ENCODE results near the gene DSCAML1. TPM values are rescaled to one million over a fixed set of nuclear protein-coding genes. Genes with fewer than 3 reads are reported as not detected.

Gene DSCAML1
- total and polyA plus RNA-seq, 10 of the 15 experiments (the other 5 are each of a cell fraction or from before 2014, with no cell fraction given): 0.03 to 0.18 (median 0.06) TPM; not detected in 1

DNA sequence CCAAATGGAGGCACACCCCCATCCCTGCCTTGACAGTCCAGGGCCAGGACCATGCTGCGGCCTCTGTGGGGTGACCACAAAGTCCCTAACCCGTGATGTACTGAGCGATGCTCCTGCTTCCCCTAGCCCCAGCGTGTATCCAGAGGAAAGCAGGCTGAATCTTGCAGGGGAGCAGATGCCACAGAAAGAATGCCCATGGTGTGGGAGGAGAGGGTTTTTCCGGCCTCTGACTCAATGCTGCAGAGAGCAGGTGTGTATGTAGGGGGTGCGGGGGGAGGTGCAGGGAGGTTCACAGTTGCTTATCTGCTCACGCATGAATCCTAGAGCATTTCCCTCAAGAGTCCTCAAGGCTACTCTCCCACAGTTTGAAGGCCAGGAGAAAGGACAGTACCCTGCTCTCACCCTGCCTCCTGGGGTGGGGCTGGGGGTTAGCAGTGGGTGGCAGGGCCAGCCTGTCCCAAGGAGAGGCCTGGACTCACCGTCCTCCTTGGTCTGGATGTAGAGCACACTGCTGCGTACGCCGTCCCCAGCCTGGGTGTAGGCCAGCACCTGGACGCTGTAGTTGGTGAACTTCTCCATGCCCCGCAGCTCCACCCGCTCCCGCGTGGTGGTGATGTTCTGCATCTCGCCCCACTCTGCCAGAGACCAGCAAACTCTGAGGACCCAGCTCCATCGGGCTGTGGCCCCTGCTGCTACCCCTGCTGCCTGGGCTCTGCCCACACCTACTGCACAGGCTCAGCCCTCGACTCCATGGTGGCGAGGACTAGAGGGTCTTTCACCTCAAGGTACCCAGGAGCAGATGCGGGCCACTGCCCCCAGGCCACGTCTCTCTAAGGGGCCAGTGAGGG lies 338.5 kb downstream of the DSCAML1 start (continued):
- TF ChIP-seq, protein P1, sequence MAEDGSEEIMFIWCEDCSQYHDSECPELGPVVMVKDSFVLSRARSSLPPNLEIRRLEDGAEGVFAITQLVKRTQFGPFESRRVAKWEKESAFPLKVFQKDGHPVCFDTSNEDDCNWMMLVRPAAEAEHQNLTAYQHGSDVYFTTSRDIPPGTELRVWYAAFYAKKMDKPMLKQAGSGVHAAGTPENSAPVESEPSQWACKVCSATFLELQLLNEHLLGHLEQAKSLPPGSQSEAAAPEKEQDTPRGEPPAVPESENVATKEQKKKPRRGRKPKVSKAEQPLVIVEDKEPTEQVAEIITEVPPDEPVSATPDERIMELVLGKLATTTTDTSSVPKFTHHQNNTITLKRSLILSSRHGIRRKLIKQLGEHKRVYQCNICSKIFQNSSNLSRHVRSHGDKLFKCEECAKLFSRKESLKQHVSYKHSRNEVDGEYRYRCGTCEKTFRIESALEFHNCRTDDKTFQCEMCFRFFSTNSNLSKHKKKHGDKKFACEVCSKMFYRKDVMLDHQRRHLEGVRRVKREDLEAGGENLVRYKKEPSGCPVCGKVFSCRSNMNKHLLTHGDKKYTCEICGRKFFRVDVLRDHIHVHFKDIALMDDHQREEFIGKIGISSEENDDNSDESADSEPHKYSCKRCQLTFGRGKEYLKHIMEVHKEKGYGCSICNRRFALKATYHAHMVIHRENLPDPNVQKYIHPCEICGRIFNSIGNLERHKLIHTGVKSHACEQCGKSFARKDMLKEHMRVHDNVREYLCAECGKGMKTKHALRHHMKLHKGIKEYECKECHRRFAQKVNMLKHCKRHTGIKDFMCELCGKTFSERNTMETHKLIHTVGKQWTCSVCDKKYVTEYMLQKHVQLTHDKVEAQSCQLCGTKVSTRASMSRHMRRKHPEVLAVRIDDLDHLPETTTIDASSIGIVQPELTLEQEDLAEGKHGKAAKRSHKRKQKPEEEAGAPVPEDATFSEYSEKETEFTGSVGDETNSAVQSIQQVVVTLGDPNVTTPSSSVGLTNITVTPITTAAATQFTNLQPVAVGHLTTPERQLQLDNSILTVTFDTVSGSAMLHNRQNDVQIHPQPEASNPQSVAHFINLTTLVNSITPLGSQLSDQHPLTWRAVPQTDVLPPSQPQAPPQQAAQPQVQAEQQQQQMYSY (CRISPR knock-in tag; IDR thresholded peaks at IDR 0.05): no peak
- TF ChIP-seq SMAD1 (IDR thresholded peaks at IDR 0.05; ENCODE audit: low read depth, partially characterized antibody): peak; percentile 26
- TF ChIP-seq BCL11A (IDR thresholded peaks at IDR 0.05; ENCODE audit: low read depth, low read length): peak; percentile 72; the same call in 1 of the 2 replicates
- TF ChIP-seq ASH2L (IDR thresholded peaks at IDR 0.05; ENCODE audit: borderline replicate concordance, low read depth): no peak
- TF ChIP-seq ATF7 (IDR thresholded peaks at IDR 0.05; ENCODE audit: low read depth): peak; percentile 51; the same call in 1 of the 2 replicates
- no peak for TF ChIP-seq EZH2 (IDR thresholded peaks at IDR 0.05; ENCODE audit: borderline replicate concordance, control insufficient read depth, low read depth, low read length)
- no peak for TF ChIP-seq PML (IDR thresholded peaks at IDR 0.05; ENCODE audit: low read length)
- TF ChIP-seq ZNF687 (IDR thresholded peaks at IDR 0.05): peak; percentile 41; the same call in 1 of the 2 replicates
- no peak for TF ChIP-seq POLR2AphosphoS5 (IDR thresholded peaks at IDR 0.05; ENCODE audit: low read length)
- peak; percentile 18; the same call in 1 of the 2 replicates for TF ChIP-seq SMC3 (IDR thresholded peaks at IDR 0.05; ENCODE audit: borderline replicate concordance, low read length)
- TF ChIP-seq, protein P2, sequence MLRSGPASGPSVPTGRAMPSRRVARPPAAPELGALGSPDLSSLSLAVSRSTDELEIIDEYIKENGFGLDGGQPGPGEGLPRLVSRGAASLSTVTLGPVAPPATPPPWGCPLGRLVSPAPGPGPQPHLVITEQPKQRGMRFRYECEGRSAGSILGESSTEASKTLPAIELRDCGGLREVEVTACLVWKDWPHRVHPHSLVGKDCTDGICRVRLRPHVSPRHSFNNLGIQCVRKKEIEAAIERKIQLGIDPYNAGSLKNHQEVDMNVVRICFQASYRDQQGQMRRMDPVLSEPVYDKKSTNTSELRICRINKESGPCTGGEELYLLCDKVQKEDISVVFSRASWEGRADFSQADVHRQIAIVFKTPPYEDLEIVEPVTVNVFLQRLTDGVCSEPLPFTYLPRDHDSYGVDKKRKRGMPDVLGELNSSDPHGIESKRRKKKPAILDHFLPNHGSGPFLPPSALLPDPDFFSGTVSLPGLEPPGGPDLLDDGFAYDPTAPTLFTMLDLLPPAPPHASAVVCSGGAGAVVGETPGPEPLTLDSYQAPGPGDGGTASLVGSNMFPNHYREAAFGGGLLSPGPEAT (IDR thresholded peaks at IDR 0.05; ENCODE audit: low read depth): peak; percentile 77
- no peak for TF ChIP-seq CEBPB (IDR thresholded peaks at IDR 0.05; ENCODE audit: borderline replicate concordance in 1 of 2, low read depth in 2 of 2, low read length in 2 of 2)
- TF ChIP-seq POLR2A (IDR thresholded peaks at IDR 0.05; ENCODE audit: low read depth, low read length): 0 out of 2 replicates have a peak, but pooled peaks have one; percentile 36
- TF ChIP-seq PAX5 (IDR thresholded peaks at IDR 0.05; ENCODE audit: borderline replicate concordance, low read depth, low read length): peak; percentile 91
- TF ChIP-seq ZNF217 (IDR thresholded peaks at IDR 0.05): peak; percentile 73; the same call in 1 of the 2 replicates
- TF ChIP-seq TBL1XR1 (IDR thresholded peaks at IDR 0.05; ENCODE audit: low read depth, low read length): no peak
- TF ChIP-seq HDAC6 (IDR thresholded peaks at IDR 0.05; ENCODE audit: unreplicated experiment): no peak
- TF ChIP-seq CHD2 (IDR thresholded peaks at IDR 0.05; ENCODE audit: borderline replicate concordance, low read depth, low read length): peak; percentile 69; the same call in 1 of the 2 replicates
- no peak for TF ChIP-seq MEF2B (IDR thresholded peaks at IDR 0.05; ENCODE audit: partially characterized antibody, poor library complexity, severe bottlenecking)
- TF ChIP-seq BHLHE40 (IDR thresholded peaks at IDR 0.05; ENCODE audit: borderline replicate concordance in 1 of 2, low read depth in 2 of 2, low read length in 1 of 2): peak in 1 of 2 experiments; percentile 56; a peak in 1 of 4 replicates

Measured in GM12878 (cell line).